HEK293 (cell line): ENCODE data around the gene TET2.

Experiments used
- ATF2 ChIP-seq: fragments of 450-650 bp; formaldehyde crosslinking; IDR thresholded peaks from 2 replicates; pipeline ENCODE4 v1.5.1; 2016; ENCODE audit warnings: missing biosample characterization, missing genetic modification characterization, low read depth
- CTCF ChIP-seq: fragments of 450-650 bp; formaldehyde crosslinking; IDR thresholded peaks from 2 replicates; pipeline ENCODE4 v1.5.1; 2016; ENCODE audit warnings: missing biosample characterization, missing genetic modification characterization
- MYNN ChIP-seq: fragments of 450-650 bp; formaldehyde crosslinking; IDR thresholded peaks from 2 replicates; pipeline ENCODE4 v1.5.1; 2016; ENCODE audit warnings: missing biosample characterization, missing genetic modification characterization, borderline replicate concordance
- REPIN1 ChIP-seq: fragments of 450-650 bp; formaldehyde crosslinking; IDR thresholded peaks from 2 replicates; pipeline ENCODE4 v1.5.1; 2017; ENCODE audit warnings: missing biosample characterization, missing genetic modification characterization, low read depth
- ZBTB7A ChIP-seq: fragments of 450-650 bp; formaldehyde crosslinking; IDR thresholded peaks from 2 replicates; pipeline ENCODE4 v1.5.1; 2016; ENCODE audit warnings: low read depth, missing biosample characterization, missing genetic modification characterization
- ZBTB8A ChIP-seq: fragments of 450-650 bp; formaldehyde crosslinking; IDR thresholded peaks from 2 replicates; pipeline ENCODE4 v1.5.1; 2016; ENCODE audit warnings: missing biosample characterization, missing genetic modification characterization
- ZFP41 ChIP-seq: fragments of 450-650 bp; formaldehyde crosslinking; IDR thresholded peaks from 2 replicates; pipeline ENCODE4 v1.5.1; 2016; ENCODE audit warnings: missing biosample characterization, missing genetic modification characterization, borderline replicate concordance
- ZNF121 ChIP-seq: fragments of 450-650 bp; formaldehyde crosslinking; IDR thresholded peaks from 2 replicates; pipeline ENCODE4 v1.5.1; 2016; ENCODE audit warnings: missing biosample characterization, missing genetic modification characterization
- ZNF140 ChIP-seq: fragments of 450-650 bp; formaldehyde crosslinking; IDR thresholded peaks from 2 replicates; pipeline ENCODE4 v1.5.1; 2016; ENCODE audit warnings: missing biosample characterization, missing genetic modification characterization
- ZNF48 ChIP-seq: fragments of 450-650 bp; formaldehyde crosslinking; IDR thresholded peaks from 2 replicates; pipeline ENCODE4 v1.5.1; 2016; ENCODE audit warnings: missing biosample characterization, missing genetic modification characterization
- ZNF639 ChIP-seq: fragments of 450-650 bp; formaldehyde crosslinking; IDR thresholded peaks from 2 replicates; pipeline ENCODE4 v1.5.1; 2016; ENCODE audit warnings: missing biosample characterization, missing genetic modification characterization
- ZNF701 ChIP-seq: fragments of 450-650 bp; formaldehyde crosslinking; IDR thresholded peaks from 2 replicates; pipeline ENCODE4 v1.5.1; 2016; ENCODE audit warnings: missing biosample characterization, missing genetic modification characterization
- ZNF776 ChIP-seq: fragments of 450-650 bp; formaldehyde crosslinking; IDR thresholded peaks from 2 replicates; pipeline ENCODE4 v1.5.0; 2017; ENCODE audit warnings: missing biosample characterization, missing genetic modification characterization, borderline replicate concordance
- ZSCAN16 ChIP-seq: fragments of 450-650 bp; formaldehyde crosslinking; IDR thresholded peaks from 2 replicates; pipeline ENCODE4 v1.5.1; 2016; ENCODE audit warnings: missing biosample characterization, missing genetic modification characterization

GRCh38 chr4:105179539-105180401 is 33.1 kb downstream of the TET2 start:
- TF ChIP-seq ZNF639 (tag by site-specific recombination) (no peak), CTCF (tag by site-specific recombination) (no peak), ZNF140 (tag by site-specific recombination) (no peak), ZBTB8A (no peak), ZNF48 (tag by site-specific recombination) (no peak), MYNN (tag by site-specific recombination) (no peak), ZSCAN16 (tag by site-specific recombination) (no peak), ZBTB7A (tag by site-specific recombination) (no peak), REPIN1 (tag by site-specific recombination) (no peak), ZNF701 (no peak), ATF2 (tag by site-specific recombination) (no peak), ZFP41 (tag by site-specific recombination) (no peak), ZNF776 (no peak), ZNF121 (tag by site-specific recombination) (no peak)
